GM21390 (cell line): ENCODE measurements around the gene CCL15.
"Not testable (repeated sequence)": the region's sequence is repeated elsewhere in the genome, so short reads cannot be mapped to it uniquely, and the experiment has no call there.

Experiments used
- ATAC-seq: cut with Tn5 transposase; IDR thresholded peaks from one replicate; pipeline ENCODE4 v1.9.1; 2021; ENCODE audit not compliant: unreplicated experiment

Gene CCL15

GRCh38 chr17:36001110-36001771, at the start of gene CCL15:
Gene CCL15, minus strand, starts transcription at chr17:36001553. Its CDS starts 61 bp downstream, at chr17:36001492.
- no peak for ATAC-seq

DNA sequence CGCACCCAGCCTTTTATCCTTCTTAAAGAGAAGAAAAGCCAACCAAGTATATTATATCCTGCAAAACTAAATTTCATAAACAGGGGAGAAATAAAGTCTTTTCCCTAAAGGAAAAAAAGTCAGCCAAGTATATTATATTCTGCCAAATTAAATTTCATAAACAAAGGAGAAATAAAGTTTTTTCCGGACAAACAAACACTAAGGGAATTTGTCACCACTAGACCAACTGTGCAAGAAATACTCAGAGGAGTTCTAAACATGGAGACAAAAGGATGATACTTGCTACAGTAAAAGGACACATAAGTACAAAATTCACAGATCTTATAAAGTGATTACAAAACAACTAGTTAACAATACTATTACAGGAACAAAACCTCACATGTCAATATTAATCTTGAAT, 48.3 kb upstream of the CCL15 start:
- ATAC-seq, result no peak

DNA sequence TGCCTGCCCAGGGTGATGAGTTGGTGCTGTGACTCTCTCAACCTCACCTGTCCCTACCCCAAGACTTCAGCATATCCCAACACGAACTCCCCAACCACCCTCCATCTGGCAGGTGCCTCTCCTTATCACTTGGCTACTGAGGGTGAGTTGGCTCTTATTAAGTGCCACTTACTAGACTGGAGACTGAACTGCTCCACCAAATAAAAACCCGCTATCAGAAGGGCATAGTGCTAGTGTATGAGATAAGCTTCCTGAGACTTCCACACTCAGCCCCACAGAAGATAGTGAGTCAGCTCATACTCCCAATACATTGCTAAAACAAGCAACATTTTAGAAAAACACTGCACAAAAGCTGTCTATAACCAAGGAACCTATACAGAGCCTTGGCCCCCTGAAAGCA, 46.7 kb upstream of the CCL15 start:
- no peak for ATAC-seq

GRCh38 chr17:36036235-36036634, 34.9 kb upstream of the CCL15 start:
- ATAC-seq, result no peak

DNA sequence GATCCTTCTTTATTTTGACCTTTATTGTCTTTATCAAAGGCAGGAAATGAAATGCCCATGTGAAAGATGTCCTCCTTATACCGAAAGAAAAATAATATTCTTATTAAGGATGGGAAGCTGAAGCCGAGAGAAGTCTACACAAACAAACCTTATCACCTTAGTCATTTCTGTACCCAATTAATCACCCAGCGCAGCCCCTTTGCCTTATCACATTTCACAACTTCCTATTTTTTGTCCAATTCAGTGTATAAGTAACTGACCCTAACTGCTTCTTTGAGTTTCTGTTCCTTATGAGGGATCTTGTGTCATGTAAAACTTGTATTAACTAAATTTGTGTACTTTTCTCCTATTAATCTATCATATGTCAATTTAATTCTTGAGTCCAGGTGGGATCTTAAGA, 32.8 kb upstream of the CCL15 start:
- no peak for ATAC-seq

- no peak for ATAC-seq
Observed at GRCh38 chr17:36030956-36031355, 29.6 kb upstream of the CCL15 start.

DNA sequence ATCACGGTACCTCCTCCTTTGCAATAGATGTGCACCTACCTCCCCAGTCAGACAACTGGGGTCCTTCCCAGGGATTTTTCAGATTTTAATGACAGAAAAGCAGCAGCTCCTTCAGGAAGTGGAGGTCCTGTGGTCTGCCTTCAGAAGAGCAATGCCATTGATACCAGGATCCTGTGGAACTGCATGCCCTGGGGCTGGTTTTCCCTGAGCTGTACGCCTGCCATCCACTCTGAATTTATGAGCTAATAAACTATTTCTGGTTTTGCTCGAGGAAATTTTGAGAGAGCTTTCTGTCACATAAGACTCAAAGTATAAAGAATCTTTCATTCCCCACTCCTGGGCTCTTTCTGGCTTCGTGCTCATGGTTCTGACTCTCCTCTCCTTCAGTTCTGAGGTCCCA, 26.4 kb upstream of the CCL15 start:
- ATAC-seq, result no peak

- no peak for ATAC-seq
Observed at GRCh38 chr17:36024106-36024869, 22.9 kb upstream of the CCL15 start.

GRCh38 chr17:36019423-36019822, 18.1 kb upstream of the CCL15 start:
- no peak for ATAC-seq

GRCh38 chr17:36017799-36018198, 16.4 kb upstream of the CCL15 start, which contains the start of gene CCL23:
Gene CCL23, minus strand, starts transcription at chr17:36017972. Its CDS starts 75 bp downstream, at chr17:36017897.
- ATAC-seq, result no peak

- ATAC-seq, result no peak
Observed at GRCh38 chr17:36016555-36016954, 15.2 kb upstream of the CCL15 start.

DNA sequence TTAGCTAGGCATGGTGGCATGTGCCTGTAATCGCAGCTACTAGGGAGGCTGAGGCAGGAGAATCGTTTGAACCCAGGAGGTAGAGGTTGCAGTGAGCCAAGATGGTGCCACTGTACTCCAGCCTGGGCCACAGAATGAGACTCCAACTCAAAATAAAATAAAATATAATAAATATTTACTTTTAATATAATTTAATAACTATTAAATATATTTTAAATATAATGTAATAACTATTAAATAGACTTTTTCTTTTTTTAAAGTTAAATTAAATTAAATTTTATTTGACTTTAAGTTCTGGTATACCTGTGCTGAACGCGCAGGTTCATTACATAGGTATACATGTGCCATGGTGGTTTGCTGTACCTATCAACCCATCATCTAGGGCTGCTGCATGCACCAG, 14.5 kb upstream of the CCL15 start:
- not testable (repeated sequence) for ATAC-seq

DNA sequence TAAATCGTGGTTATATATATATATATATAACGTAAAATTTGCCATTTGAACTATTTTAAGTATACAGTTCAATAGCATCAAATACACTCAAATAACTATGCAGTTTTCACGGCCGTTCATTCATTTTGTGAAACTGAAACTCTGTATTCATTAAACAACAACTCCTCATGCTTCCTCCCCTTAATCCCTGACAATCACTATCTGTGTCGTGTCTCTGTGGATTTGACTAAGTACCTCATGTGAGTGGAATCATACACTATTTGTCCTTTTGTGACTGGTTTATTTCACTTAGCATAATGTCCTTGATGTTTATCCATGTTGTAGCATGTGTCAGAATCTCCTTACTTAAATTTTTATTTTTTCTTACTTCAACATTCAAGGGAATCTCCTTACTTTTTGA, 13.6 kb upstream of the CCL15 start:
- ATAC-seq, result no peak

DNA sequence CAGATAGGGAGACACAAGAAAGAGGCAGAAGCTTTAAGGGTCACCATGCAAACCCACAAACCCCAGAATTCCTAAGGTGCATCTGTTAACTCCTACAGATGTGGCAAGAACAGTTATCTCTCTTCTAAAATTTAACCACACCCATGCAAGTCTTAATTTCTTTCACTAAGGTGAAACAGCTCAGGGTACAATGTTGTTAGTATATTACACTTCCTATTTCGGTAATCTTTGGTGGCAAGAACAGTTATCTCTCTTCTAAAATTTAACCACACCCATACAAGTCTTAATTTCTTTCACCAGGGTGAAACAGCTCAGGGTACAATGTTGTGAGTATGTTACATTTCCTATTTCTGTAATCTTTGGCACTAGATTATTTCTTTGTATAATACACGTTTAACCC, 9.8 kb upstream of the CCL15 start:
- ATAC-seq, result no peak

- ATAC-seq, result no peak
Observed at GRCh38 chr17:36008998-36009665, 7.8 kb upstream of the CCL15 start.

DNA sequence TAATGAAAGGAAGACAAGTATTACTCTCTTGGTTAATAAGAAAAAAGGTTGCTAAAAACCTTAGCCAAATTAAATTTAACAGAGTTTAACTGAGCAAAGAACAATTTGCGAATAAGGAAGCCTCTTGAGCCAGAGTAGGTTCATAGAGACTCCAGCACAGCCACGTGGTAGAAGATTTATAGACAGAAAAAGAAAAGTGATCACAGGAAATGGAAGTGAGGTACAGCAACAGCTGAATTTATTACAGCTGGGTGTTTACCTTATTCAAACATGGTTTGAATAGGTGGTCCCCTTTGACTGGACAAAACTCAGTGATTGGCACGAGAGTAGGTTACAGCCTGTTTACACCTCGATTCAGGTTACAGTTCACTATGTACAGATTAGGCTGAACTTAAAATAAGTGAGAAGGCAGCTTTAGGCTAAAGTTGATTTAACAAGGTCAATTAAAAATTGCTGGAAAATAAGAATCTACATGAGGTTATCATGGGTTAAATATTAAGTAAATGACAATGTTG, 3.3 kb upstream of the CCL15 start:
- ATAC-seq, result no peak

GRCh38 chr17:36002631-36003030, 1.3 kb upstream of the CCL15 start:
- ATAC-seq, result no peak

- ATAC-seq, result no peak
Observed at GRCh38 chr17:36001862-36002603, 680 bp upstream of the CCL15 start.

GRCh38 chr17:36000732-36001109, 632 bp downstream of the CCL15 start:
- ATAC-seq, result no peak

- ATAC-seq, result no peak
Observed at GRCh38 chr17:35998756-35999155, 2.6 kb downstream of the CCL15 start.

DNA sequence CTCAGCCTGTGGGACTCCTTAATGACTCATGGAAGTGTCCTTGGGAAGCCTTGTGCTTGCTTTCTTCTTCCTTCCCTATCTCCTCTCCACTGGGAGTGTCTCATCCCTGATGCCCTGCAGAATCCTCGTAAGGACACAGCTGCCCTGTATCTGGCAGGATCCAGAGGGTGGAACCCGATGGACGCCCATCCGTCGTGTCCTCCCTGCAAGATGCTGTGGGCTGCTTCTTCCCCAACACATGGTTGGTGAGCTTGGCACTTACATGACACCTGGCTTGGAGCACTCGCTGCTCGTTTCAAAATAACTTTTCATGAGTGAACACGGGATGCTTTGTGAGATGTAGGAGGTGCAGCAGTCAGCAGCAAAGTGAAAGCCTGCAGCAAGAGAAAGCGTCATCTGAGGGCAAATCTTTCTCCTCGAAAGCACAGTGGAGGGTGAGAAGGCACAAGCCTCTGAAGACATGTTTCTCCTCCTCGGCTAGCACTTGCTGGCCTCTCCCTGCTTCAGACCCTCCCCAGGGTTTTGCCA, 3.3 kb downstream of the CCL15 start:
- no peak for ATAC-seq
